OCI-LY1 (cell line): Measurements from ENCODE around the gene TMEM244.

ENCODE experiments used
- H2AFZ ChIP-seq: fragments of 200-600 bp; sonication (generic), shearing (Covaris generic); 2 replicates; pipeline ENCODE4 v1.6.0; 2014; ENCODE audit warnings: antibody characterized with exemption, mild to moderate bottlenecking, low read length
- H3F3A ChIP-seq: fragments of 200-600 bp; sonication (generic), shearing (Covaris generic); 2 replicates; pipeline ENCODE4 v1.6.0; 2014; ENCODE audit warnings: mild to moderate bottlenecking, antibody characterized with exemption, low read length, moderate library complexity; ENCODE audit not compliant: insufficient read depth
- H3K27ac ChIP-seq: fragments of 200-600 bp; sonication (generic); 2 replicates; pipeline ENCODE4 v1.5.1; 2014; ENCODE audit warnings: low read length, mixed run types, mild to moderate bottlenecking, low read depth; ENCODE audit not compliant: poor library complexity, severe bottlenecking
- H3K27me3 ChIP-seq: fragments of 200-600 bp; sonication (generic); 2 replicates; pipeline ENCODE4 v1.6.0; 2014; ENCODE audit warnings: antibody characterized with exemption, mild to moderate bottlenecking, low read length, moderate library complexity; ENCODE audit not compliant: insufficient read depth
- H3K36me3 ChIP-seq: fragments of 200-600 bp; sonication (generic); 2 replicates; pipeline ENCODE4 v1.6.1; 2014; ENCODE audit warnings: mild to moderate bottlenecking, antibody characterized with exemption, low read length, moderate library complexity, mixed read lengths; ENCODE audit not compliant: insufficient read depth
- H3K4me1 ChIP-seq: fragments of 200-600 bp; sonication (generic); 2 replicates; pipeline ENCODE4 v1.5.1; 2014; ENCODE audit warnings: mild to moderate bottlenecking, low read length, moderate library complexity; ENCODE audit not compliant: insufficient read depth, severe bottlenecking
- H3K4me2 ChIP-seq: fragments of 200-600 bp; sonication (generic), shearing (Covaris generic); 2 replicates; pipeline ENCODE4 v1.6.1; 2014; ENCODE audit warnings: low read length
- H3K4me3 ChIP-seq: fragments of 200-600 bp; sonication (generic); 2 replicates; pipeline ENCODE4 v1.5.1; 2014; ENCODE audit warnings: low read length, low read depth, mild to moderate bottlenecking, mixed read lengths; ENCODE audit not compliant: poor library complexity, severe bottlenecking
- H3K79me2 ChIP-seq: fragments of 200-600 bp; shearing (Covaris generic); 2 replicates; pipeline ENCODE4 v1.6.1; 2016; ENCODE audit warnings: mixed run types, low read length, mixed read lengths; ENCODE audit not compliant: insufficient read depth
- H3K9ac ChIP-seq: fragments of 200-600 bp; sonication (generic), shearing (Covaris generic); 2 replicates; pipeline ENCODE4 v1.6.1; 2014; ENCODE audit warnings: mild to moderate bottlenecking, low read length, mixed read lengths
- H3K9me2 ChIP-seq: fragments of 200-600 bp; sonication (generic), shearing (Covaris generic); 2 replicates; pipeline ENCODE4 v1.6.1; 2014; ENCODE audit warnings: low read depth, mild to moderate bottlenecking, low read length, mixed read lengths
- H3K9me3 ChIP-seq: fragments of 200-600 bp; shearing (Covaris generic); 2 replicates; pipeline ENCODE4 v1.6.1; 2014; ENCODE audit warnings: low read length, mixed read lengths
- H4K20me1 ChIP-seq: fragments of 200-600 bp; sonication (generic), shearing (Covaris generic); 2 replicates; pipeline ENCODE4 v1.6.0; 2016; ENCODE audit warnings: mild to moderate bottlenecking, low read length; ENCODE audit not compliant: insufficient read depth
- CTCF ChIP-seq: fragments of 200-600 bp; sonication (generic), shearing (Covaris generic); IDR thresholded peaks from 2 replicates; pipeline ENCODE4 v1.5.1; 2017; ENCODE audit warnings: mild to moderate bottlenecking, antibody characterized with exemption, low read length, moderate library complexity, mixed read lengths
- EZH2 ChIP-seq: fragments of 200-600 bp; sonication (generic), shearing (Covaris generic); IDR thresholded peaks from 2 replicates; pipeline ENCODE4 v1.8.0; 2017; ENCODE audit warnings: borderline replicate concordance, mixed run types, mild to moderate bottlenecking, antibody characterized with exemption, low read length, moderate library complexity, mixed read lengths

The TMEM244 gene

GRCh38 chr6:129792049-129792448 is 69.1 kb downstream of the TMEM244 start:
- TF ChIP-seq EZH2 (no peak), CTCF (no peak)
- H3K9me2 ChIP-seq: no peaks in the 10 kb centered on the region
- no peak overlapping the region for H3K27ac ChIP-seq
- no peaks in the 10 kb centered on the region for H3K4me1 ChIP-seq
- no peak overlapping the region for H3K4me3 ChIP-seq
- no peaks in the 10 kb centered on the region for H3K36me3 ChIP-seq
- no peaks in the 10 kb centered on the region for H3F3A ChIP-seq
- H3K79me2 ChIP-seq: no peaks in the 10 kb centered on the region
- H4K20me1 ChIP-seq: no peaks in the 10 kb centered on the region
- no peaks in the 10 kb centered on the region for H3K27me3 ChIP-seq
- no peak overlapping the region for H3K9ac ChIP-seq
- H3K9me3 ChIP-seq: no peaks in the 10 kb centered on the region
- no peak overlapping the region for H3K4me2 ChIP-seq
- no peak overlapping the region for H2AFZ ChIP-seq

GRCh38 chr6:129790785-129791184 is 70.3 kb downstream of the TMEM244 start:
- Histone ChIP-seq H3K4me2 (no peak overlapping the region), H3K9me2 (no peaks in the 10 kb centered on the region), H3F3A (no peaks in the 10 kb centered on the region), H3K27me3 (no peaks in the 10 kb centered on the region), H3K27ac (no peak overlapping the region), H3K9me3 (no peaks in the 10 kb centered on the region), H3K4me3 (no peak overlapping the region), H3K9ac (no peak overlapping the region), H3K36me3 (no peaks in the 10 kb centered on the region), H3K4me1 (no peaks in the 10 kb centered on the region), H3K79me2 (no peaks in the 10 kb centered on the region), H4K20me1 (no peaks in the 10 kb centered on the region), H2AFZ (no peak overlapping the region)
- no peak for TF ChIP-seq CTCF
- TF ChIP-seq EZH2: no peak

- Histone ChIP-seq H4K20me1 (no peaks in the 10 kb centered on the region), H3K27me3 (no peaks in the 10 kb centered on the region), H3K79me2 (no peaks in the 10 kb centered on the region), H3K36me3 (no peaks in the 10 kb centered on the region), H3K9me3 (no peaks in the 10 kb centered on the region), H2AFZ (no peak overlapping the region), H3K9me2 (no peaks in the 10 kb centered on the region), H3K4me3 (no peak overlapping the region), H3K9ac (no peak overlapping the region), H3K4me1 (no peaks in the 10 kb centered on the region), H3K4me2 (no peak overlapping the region), H3F3A (no peaks in the 10 kb centered on the region), H3K27ac (no peak overlapping the region)
- no peak for TF ChIP-seq EZH2
- no peak for TF ChIP-seq CTCF
Measured at GRCh38 chr6:129789974-129790373, 71.1 kb downstream of the TMEM244 start.
